Endothelial cell of umbilical vein (primary cell): ENCODE measurements around the gene OPCML. TPM values are rescaled to one million over a fixed set of nuclear protein-coding genes. Genes with fewer than 3 reads are reported as not detected.

Experiments used
- BruUV-seq: library from RNA; stranded (reverse); fragments of 400-500 nt; replicated peaks from 2 replicates; lab custom pipeline; 2021; lab: Mats Ljungman, UMichigan
- CTCF ChIA-PET: fragments of 300-600, 350-600 bp; sonication (Branson Sonifier 250); formaldehyde crosslinking; loops from one replicate; lab custom pipeline; 2021; ENCODE audit warnings: antibody characterized with exemption, inconsistent platforms; lab: Charles Lee
- POLR2A ChIA-PET: fragments of 300-600, 350-600 bp; sonication (Branson Sonifier 250); formaldehyde crosslinking; loops from one replicate; lab custom pipeline; 2021; ENCODE audit warnings: antibody characterized with exemption, inconsistent platforms; lab: Charles Lee
- DNase-seq: peaks from one replicate; pipeline ENCODE4 v3.0.0-alpha.2; 2011; ENCODE audit warnings: low read depth, low spot score
- FAIRE-seq: peaks from 2 replicates; lab custom pipeline; 2011; peaks lifted over from hg19 to GRCh38; lab: Jason Lieb, UNC
- H2AFZ ChIP-seq: 2 replicates; pipeline ENCODE4 v1.6.0; 2012; ENCODE audit warnings: low read depth, low read length, control low read depth, inconsistent platforms
- H3K27ac ChIP-seq: 2 replicates; pipeline ENCODE4 v1.5.1; 2011; ENCODE audit warnings: low read depth, mild to moderate bottlenecking, control low read depth, low read length, moderate library complexity; ENCODE audit not compliant: insufficient read depth
- H3K27me3 ChIP-seq, 2 experiments: 2 replicates each; pipeline versions ENCODE4 v1.6.0 to v1.6.1; 2011; ENCODE audit warnings: low read length in 2 of 2, mixed read lengths in 1 of 2; ENCODE audit not compliant: control insufficient read depth in 2 of 2, insufficient read depth in 2 of 2
- H3K36me3 ChIP-seq, 2 experiments: 2 replicates in 1 of 2; 3 replicates in 1 of 2; pipeline ENCODE4 v1.5.1; 2011; ENCODE audit warnings: low read length in 2 of 2, mild to moderate bottlenecking in 1 of 2, moderate library complexity in 1 of 2; ENCODE audit not compliant: control insufficient read depth in 2 of 2, insufficient read depth in 2 of 2; ENCODE audit errors: extremely low read depth in 1 of 2
- H3K4me1 ChIP-seq: 3 replicates; pipeline ENCODE4 v1.5.1; 2011; ENCODE audit warnings: mild to moderate bottlenecking, low read length; ENCODE audit not compliant: control insufficient read depth, insufficient read depth; ENCODE audit errors: extremely low read depth
- H3K4me2 ChIP-seq: 2 replicates; pipeline ENCODE4 v1.6.1; 2011; ENCODE audit warnings: low read length, control low read depth, mixed read lengths; ENCODE audit not compliant: insufficient read depth
- H3K4me3 ChIP-seq, 3 experiments: fragments of 200-600 bp in 1 of 3; sonication (generic), shearing (Covaris generic) in 1 of 3; replicated peaks in 1 of 3; 2 replicates each; pipeline ENCODE4 v1.5.1; 2011 to 2016; ENCODE audit warnings: control low read depth in 3 of 3, low read length in 3 of 3, mild to moderate bottlenecking in 2 of 3, inconsistent platforms in 1 of 3, low read depth in 1 of 3, moderate library complexity in 1 of 3; ENCODE audit not compliant: insufficient read depth in 1 of 3
- H3K79me2 ChIP-seq: 2 replicates; pipeline ENCODE4 v1.6.0; 2012; ENCODE audit warnings: low read length, inconsistent platforms; ENCODE audit not compliant: control insufficient read depth, insufficient read depth
- H3K9ac ChIP-seq: replicated peaks from 2 replicates; pipeline ENCODE3; 2011; ENCODE audit warnings: low read length, control low read depth; ENCODE audit not compliant: insufficient read depth; ENCODE audit errors: extremely low read depth
- H3K9me1 ChIP-seq: replicated peaks from 3 replicates; pipeline ENCODE4 v1.6.0; 2011; ENCODE audit warnings: mild to moderate bottlenecking, low read length; ENCODE audit not compliant: control insufficient read depth, insufficient read depth; ENCODE audit errors: extremely low read depth
- H3K9me3 ChIP-seq: replicated peaks from 2 replicates; pipeline ENCODE4 v1.5.1; 2012; ENCODE audit warnings: low read length, inconsistent platforms; ENCODE audit not compliant: control insufficient read depth, insufficient read depth
- H4K20me1 ChIP-seq: replicated peaks from 2 replicates; pipeline ENCODE3; 2011; ENCODE audit warnings: mild to moderate bottlenecking, low read length; ENCODE audit not compliant: control insufficient read depth, insufficient read depth; ENCODE audit errors: extremely low read depth
- EZH2 ChIP-seq: IDR thresholded peaks from 2 replicates; pipeline ENCODE4 v1.6.1; 2012; ENCODE audit warnings: borderline replicate concordance, low read depth, mild to moderate bottlenecking, moderate library complexity, low read length, inconsistent platforms; ENCODE audit not compliant: severe bottlenecking
- FOS ChIP-seq: IDR thresholded peaks from 2 replicates; pipeline ENCODE4 v1.6.1; 2011; ENCODE audit warnings: mild to moderate bottlenecking, low read length, moderate library complexity, borderline replicate concordance; ENCODE audit not compliant: insufficient read depth
- GATA2 ChIP-seq: IDR thresholded peaks from 2 replicates; pipeline ENCODE4 v1.7.0; 2011; ENCODE audit warnings: low read depth, mild to moderate bottlenecking, moderate library complexity, mixed read lengths, low read length; ENCODE audit not compliant: insufficient read length, insufficient read depth
- JUN ChIP-seq: IDR thresholded peaks from 2 replicates; pipeline ENCODE4 v1.6.1; 2011; ENCODE audit warnings: borderline replicate concordance, low read depth; ENCODE audit not compliant: insufficient read length, insufficient read depth
- MYC ChIP-seq: IDR thresholded peaks from one replicate; pipeline ENCODE4 v1.6.1; 2011; ENCODE audit warnings: mild to moderate bottlenecking, low read depth, low read length
- POLR2A ChIP-seq: IDR thresholded peaks from 2 replicates; pipeline ENCODE4 v1.6.1; 2012; ENCODE audit warnings: low read depth, mild to moderate bottlenecking, control low read depth, low read length
- POLR2AphosphoS5 ChIP-seq: IDR thresholded peaks from 2 replicates; pipeline ENCODE4 v1.6.1; 2012; ENCODE audit warnings: low read depth, mild to moderate bottlenecking, control low read depth, low read length, moderate library complexity; ENCODE audit not compliant: insufficient read depth
- dilution Hi-C: fragments of 300-500 bp; cut with MboI; formaldehyde crosslinking; loops from one replicate; pipeline ENCODE4 v1.15.0; 2019; ENCODE audit warnings: low sequenced_read_pairs; ENCODE audit not compliant: extremely low pct_ligation_motif_present
- intact Hi-C: fragments of 100-400 bp; cut with micrococcal nuclease; formaldehyde crosslinking; loops from one replicate; pipeline ENCODE4 v1.10.0; 2022
- polyA plus RNA-seq, 4 experiments: library from polyadenylated mRNA; depleted of rRNA in 3 of 4; stranded (reverse) in 3 of 4; unstranded in 1 of 4; fragments of >200 nt; gene quantifications; 2 replicates each; pipeline versions ENCODE4 v1.2.1 to v1.2.3, GENCODE V29; 2011 to 2012; ENCODE audit warnings: missing spikeins in 1 of 4
- total RNA-seq: library from RNA; stranded (reverse); gene quantifications from 2 replicates; pipeline ENCODE4 v1.2.3, GENCODE V29; 2021
- TF ChIP-seq, protein P1 (sequence below), 2 donors: IDR thresholded peaks; 1 replicate in 1 of 2; 2 replicates in 1 of 2; pipeline ENCODE4 v1.5.1; 2011; ENCODE audit warnings: low read length in 2 of 2, mild to moderate bottlenecking in 2 of 2, moderate library complexity in 2 of 2, control low read depth in 1 of 2, inconsistent platforms in 1 of 2, low read depth in 1 of 2; ENCODE audit not compliant: insufficient read depth in 1 of 2; ENCODE audit errors: extremely low read depth in 1 of 2
- TF ChIP-seq, protein P2 (sequence below): IDR thresholded peaks from 2 replicates; pipeline ENCODE4 v1.6.1; 2011; ENCODE audit not compliant: insufficient read depth, insufficient read length

OPCML gene
- total and polyA plus RNA-seq, 2 donors (not counting 3 experiments of a cell fraction or from before 2014, with no cell fraction given) = not detected

DNA sequence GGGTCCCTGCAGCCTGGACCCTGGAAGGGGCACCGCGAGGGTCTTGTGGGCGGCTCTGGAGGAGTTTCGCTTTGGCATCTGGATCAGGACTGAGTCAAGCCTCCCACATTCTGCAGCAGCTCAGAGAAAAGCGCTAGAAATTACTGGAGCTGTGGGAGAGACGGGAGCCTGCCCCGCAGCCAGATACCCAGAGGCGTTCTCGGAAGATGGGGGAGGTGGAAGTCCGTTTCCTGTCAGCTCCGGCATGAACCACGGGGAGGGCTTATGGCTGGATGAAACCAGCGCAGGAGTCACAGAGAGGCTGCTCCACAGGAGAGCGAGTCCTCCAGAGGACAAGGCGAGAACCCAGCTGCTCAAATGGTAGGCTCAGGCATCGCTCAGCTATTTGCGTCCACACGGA, 379.3 kb downstream of the OPCML start:
- TF ChIP-seq POLR2A (no peak), POLR2AphosphoS5 (no peak), EZH2 (no peak), GATA2 (no peak), JUN (no peak), MYC (no peak), FOS (no peak)
- TF ChIP-seq, protein P1, sequence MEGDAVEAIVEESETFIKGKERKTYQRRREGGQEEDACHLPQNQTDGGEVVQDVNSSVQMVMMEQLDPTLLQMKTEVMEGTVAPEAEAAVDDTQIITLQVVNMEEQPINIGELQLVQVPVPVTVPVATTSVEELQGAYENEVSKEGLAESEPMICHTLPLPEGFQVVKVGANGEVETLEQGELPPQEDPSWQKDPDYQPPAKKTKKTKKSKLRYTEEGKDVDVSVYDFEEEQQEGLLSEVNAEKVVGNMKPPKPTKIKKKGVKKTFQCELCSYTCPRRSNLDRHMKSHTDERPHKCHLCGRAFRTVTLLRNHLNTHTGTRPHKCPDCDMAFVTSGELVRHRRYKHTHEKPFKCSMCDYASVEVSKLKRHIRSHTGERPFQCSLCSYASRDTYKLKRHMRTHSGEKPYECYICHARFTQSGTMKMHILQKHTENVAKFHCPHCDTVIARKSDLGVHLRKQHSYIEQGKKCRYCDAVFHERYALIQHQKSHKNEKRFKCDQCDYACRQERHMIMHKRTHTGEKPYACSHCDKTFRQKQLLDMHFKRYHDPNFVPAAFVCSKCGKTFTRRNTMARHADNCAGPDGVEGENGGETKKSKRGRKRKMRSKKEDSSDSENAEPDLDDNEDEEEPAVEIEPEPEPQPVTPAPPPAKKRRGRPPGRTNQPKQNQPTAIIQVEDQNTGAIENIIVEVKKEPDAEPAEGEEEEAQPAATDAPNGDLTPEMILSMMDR (IDR thresholded peaks at IDR 0.05; ENCODE audit: extremely low read depth in 1 of 2, insufficient read depth in 1 of 2, low read depth in 1 of 2, low read length in 2 of 2) = no peak
- TF ChIP-seq, protein P2, sequence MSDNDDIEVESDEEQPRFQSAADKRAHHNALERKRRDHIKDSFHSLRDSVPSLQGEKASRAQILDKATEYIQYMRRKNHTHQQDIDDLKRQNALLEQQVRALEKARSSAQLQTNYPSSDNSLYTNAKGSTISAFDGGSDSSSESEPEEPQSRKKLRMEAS = no peak
- H3K27ac ChIP-seq = no peak overlapping the region
- no peak for FAIRE-seq
- POLR2A ChIA-PET = no interaction called here
- H3K79me2 ChIP-seq = no peaks in the 10 kb centered on the region
- no peak overlapping the region for H2AFZ ChIP-seq
- DNase-seq = no peak
- no peak overlapping the region for H3K9ac ChIP-seq
- H3K4me1 ChIP-seq = no peaks in the 10 kb centered on the region
- H3K4me3 ChIP-seq = no peak overlapping the region
- no peaks in the 10 kb centered on the region for H3K9me1 ChIP-seq
- intact Hi-C loops (no loop called here), dilution Hi-C loops (no loop called here)
- H3K4me2 ChIP-seq = no peak overlapping the region
- BruUV-seq = no TSS peak
- H3K36me3 ChIP-seq = no peaks in the 10 kb centered on the region
- H4K20me1 ChIP-seq = no peaks in the 10 kb centered on the region
- no peaks in the 10 kb centered on the region for H3K27me3 ChIP-seq
- CTCF ChIA-PET = no interaction called here
- no peaks in the 10 kb centered on the region for H3K9me3 ChIP-seq
